B cell (primary cell): ENCODE data around the gene CCDC112. TPM values are rescaled to one million over a fixed set of nuclear protein-coding genes. Genes with fewer than 3 reads are reported as not detected.

Experiments used
- ATAC-seq: fragments of 200-7000 bp; cut with Tn5 transposase; one replicate; pipeline ENCODE4 v1.10.0; 2021; ENCODE audit warnings: low read depth, mild to moderate bottlenecking, moderate number of reproducible peaks, moderate library complexity
- CTCF ChIA-PET: fragments of 350-600 bp; sonication (Branson Sonifier 250); formaldehyde crosslinking; loops from one replicate; lab custom pipeline; 2021; ENCODE audit warnings: antibody characterized with exemption, inconsistent platforms; lab: Charles Lee
- POLR2A ChIA-PET: fragments of 350-600 bp; sonication (Branson Sonifier 250); formaldehyde crosslinking; loops from one replicate; lab custom pipeline; 2021; ENCODE audit warnings: antibody characterized with exemption; lab: Charles Lee
- DNase-seq: peaks from one replicate; pipeline ENCODE4 v3.0.0; 2013
- H2AFZ ChIP-seq: 2 replicates; pipeline ENCODE4 v1.6.1; 2012; ENCODE audit warnings: mild to moderate bottlenecking, low read depth, low read length; ENCODE audit not compliant: insufficient read depth, poor library complexity, severe bottlenecking
- H3K27ac ChIP-seq, 2 donors: 1 replicate in 1 of 2; 2 replicates in 1 of 2; pipeline ENCODE4 v1.5.1; 2012 to 2013; ENCODE audit warnings: low read length in 2 of 2, mild to moderate bottlenecking in 2 of 2, moderate library complexity in 1 of 2
- H3K27me3 ChIP-seq, 4 experiments: fragments of 200-600 bp in 1 of 4; sonication (generic) in 1 of 4; replicated peaks in 1 of 4; 1 replicate in 2 of 4; 2 replicates in 2 of 4; pipeline versions ENCODE4 v1.6.1 to v1.7.0; 2013 to 2016; ENCODE audit warnings: low read length in 3 of 4, mild to moderate bottlenecking in 2 of 4, mixed read lengths in 1 of 4, moderate library complexity in 1 of 4; ENCODE audit not compliant: insufficient read depth in 4 of 4, control insufficient read depth in 3 of 4; ENCODE audit errors: control extremely low read depth in 1 of 4
- H3K36me3 ChIP-seq, 2 experiments: replicated peaks in 1 of 2; 1 replicate in 1 of 2; 2 replicates in 1 of 2; pipeline versions ENCODE4 v1.6.1 to v1.7.1; 2013; ENCODE audit warnings: low read length in 1 of 2; ENCODE audit not compliant: insufficient read depth in 2 of 2, control insufficient read depth in 1 of 2; ENCODE audit errors: control extremely low read depth in 1 of 2, extremely low read depth in 1 of 2
- H3K4me1 ChIP-seq, 2 donors: fragments of 200-600 bp in 1 of 2; sonication (generic) in 1 of 2; 1 replicate in 1 of 2; 2 replicates in 1 of 2; pipeline versions ENCODE4 v1.5.1 to v1.6.1; 2013 to 2017; ENCODE audit warnings: low read length in 2 of 2; ENCODE audit not compliant: control insufficient read depth in 2 of 2, insufficient read depth in 2 of 2
- H3K4me2 ChIP-seq: replicated peaks from 2 replicates; pipeline ENCODE3; 2012; ENCODE audit warnings: mild to moderate bottlenecking, low read depth, low read length; ENCODE audit not compliant: poor library complexity, severe bottlenecking
- H3K4me3 ChIP-seq, 5 experiments: fragments of 200-600 bp in 1 of 5; sonication (generic) in 1 of 5; 1 replicate in 3 of 5; 2 replicates in 2 of 5; pipeline versions ENCODE4 v1.5.1 to v1.7.0; 2011 to 2016; ENCODE audit warnings: low read length in 4 of 5, mild to moderate bottlenecking in 4 of 5, low read depth in 2 of 5, control low read depth in 1 of 5, moderate library complexity in 1 of 5; ENCODE audit not compliant: insufficient read depth in 1 of 5; ENCODE audit errors: control extremely low read depth in 1 of 5, extremely low read depth in 1 of 5
- H3K79me2 ChIP-seq: fragments of 200-600 bp; sonication (generic); one replicate; pipeline ENCODE4 v1.6.0; 2016; ENCODE audit warnings: low read length; ENCODE audit not compliant: control insufficient read depth, insufficient read depth
- H3K9ac ChIP-seq: fragments of 200-600 bp; sonication (generic); 2 replicates; pipeline ENCODE4 v1.6.1; 2017; ENCODE audit warnings: mild to moderate bottlenecking, low read length, moderate library complexity
- H3K9me3 ChIP-seq, 3 donors: one replicate each; pipeline versions ENCODE4 v1.6.1 to v1.7.1; 2013; ENCODE audit warnings: low read length in 2 of 3; ENCODE audit not compliant: control insufficient read depth in 2 of 3, insufficient read depth in 1 of 3; ENCODE audit errors: control extremely low read depth in 1 of 3
- H4K20me1 ChIP-seq: 2 replicates; pipeline ENCODE4 v1.6.0; 2012; ENCODE audit warnings: mild to moderate bottlenecking, low read length; ENCODE audit not compliant: insufficient read depth, control insufficient read depth, poor library complexity, severe bottlenecking
- H3K27ac Mint-ChIP-seq: one replicate; pipeline ENCODE4 v1.8.0; 2021; ENCODE audit warnings: mixed read lengths
- H3K27me3 Mint-ChIP-seq: one replicate; pipeline ENCODE4 v1.8.0; 2021; ENCODE audit warnings: mixed read lengths
- H3K4me1 Mint-ChIP-seq: one replicate; pipeline ENCODE4 v1.8.0; 2021; ENCODE audit warnings: mixed read lengths
- H3K4me3 Mint-ChIP-seq: one replicate; pipeline ENCODE4 v1.8.0; 2021; ENCODE audit warnings: mixed read lengths
- H3K9me3 Mint-ChIP-seq: one replicate; pipeline ENCODE4 v1.8.0; 2022; ENCODE audit warnings: mixed read lengths; ENCODE audit not compliant: insufficient read depth
- EZH2 ChIP-seq: IDR thresholded peaks from 2 replicates; pipeline ENCODE4 v1.6.1; 2012; ENCODE audit warnings: borderline replicate concordance, low read depth, mild to moderate bottlenecking, moderate library complexity, low read length; ENCODE audit not compliant: insufficient read depth, poor library complexity, severe bottlenecking
- WGBS: methylation state at CpG from one replicate; pipeline ENCODE4 v1.1.5; 2013; ENCODE audit warnings: missing lambda C conversion rate; ENCODE audit not compliant: insufficient coverage; 5-methylcytosine and 5-hydroxymethylcytosine counted together
- intact Hi-C: fragments of 100-400 bp; cut with micrococcal nuclease; formaldehyde crosslinking; loops from one replicate; pipeline ENCODE4 v1.10.0; 2022
- polyA plus RNA-seq: library from polyadenylated mRNA; depleted of rRNA; stranded (reverse); fragments of >200 nt; gene quantifications from 2 replicates; pipeline ENCODE4 v1.2.3, GENCODE V29; 2012
- total RNA-seq, 2 donors: library from RNA; stranded (reverse); fragments of 120-200 nt in 1 of 2; gene quantifications; 1 replicate in 1 of 2; 2 replicates in 1 of 2; pipeline versions ENCODE4 v1.2.3 to v1.2.4, GENCODE V29; 2013 to 2022
- TF ChIP-seq, protein P1 (sequence below): fragments of 200-600 bp; IDR thresholded peaks from one replicate; pipeline ENCODE4 v1.8.0; 2022; ENCODE audit warnings: antibody characterized with exemption, mild to moderate bottlenecking

Gene CCDC112
- total and polyA plus RNA-seq, 2 donors (not counting 1 experiment from before 2014, with no cell fraction given), result 3.7 to 9.6 TPM

DNA sequence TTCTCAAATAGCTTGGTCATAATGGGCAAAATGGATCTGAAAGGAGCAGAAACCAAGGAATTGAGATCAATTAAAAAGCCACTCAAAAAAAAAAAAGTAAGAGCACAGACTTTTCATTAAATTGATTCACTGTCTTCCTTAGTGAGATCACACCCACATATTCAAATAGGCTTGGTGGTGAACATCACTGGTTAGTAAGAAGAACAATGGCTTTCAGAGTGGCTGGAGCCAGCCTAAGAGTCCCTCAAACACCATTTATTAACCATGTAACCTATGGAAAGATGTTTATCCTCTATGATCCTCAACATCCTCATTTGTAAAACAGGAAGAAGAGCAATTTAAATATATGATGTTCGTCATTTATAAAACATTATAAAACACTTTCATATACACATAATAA, 12.4 kb downstream of the CCDC112 start:
- TF ChIP-seq, protein P1, sequence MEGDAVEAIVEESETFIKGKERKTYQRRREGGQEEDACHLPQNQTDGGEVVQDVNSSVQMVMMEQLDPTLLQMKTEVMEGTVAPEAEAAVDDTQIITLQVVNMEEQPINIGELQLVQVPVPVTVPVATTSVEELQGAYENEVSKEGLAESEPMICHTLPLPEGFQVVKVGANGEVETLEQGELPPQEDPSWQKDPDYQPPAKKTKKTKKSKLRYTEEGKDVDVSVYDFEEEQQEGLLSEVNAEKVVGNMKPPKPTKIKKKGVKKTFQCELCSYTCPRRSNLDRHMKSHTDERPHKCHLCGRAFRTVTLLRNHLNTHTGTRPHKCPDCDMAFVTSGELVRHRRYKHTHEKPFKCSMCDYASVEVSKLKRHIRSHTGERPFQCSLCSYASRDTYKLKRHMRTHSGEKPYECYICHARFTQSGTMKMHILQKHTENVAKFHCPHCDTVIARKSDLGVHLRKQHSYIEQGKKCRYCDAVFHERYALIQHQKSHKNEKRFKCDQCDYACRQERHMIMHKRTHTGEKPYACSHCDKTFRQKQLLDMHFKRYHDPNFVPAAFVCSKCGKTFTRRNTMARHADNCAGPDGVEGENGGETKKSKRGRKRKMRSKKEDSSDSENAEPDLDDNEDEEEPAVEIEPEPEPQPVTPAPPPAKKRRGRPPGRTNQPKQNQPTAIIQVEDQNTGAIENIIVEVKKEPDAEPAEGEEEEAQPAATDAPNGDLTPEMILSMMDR, result no peak
- no peak for TF ChIP-seq EZH2
- Histone ChIP-seq H3K36me3 (no peaks in the 10 kb centered on the region), H3K4me2 (no peak overlapping the region), H3K27me3 (no peaks in the 10 kb centered on the region), H3K9me3 (no peaks in the 10 kb centered on the region), H3K27ac (no peak overlapping the region), H3K79me2 (peaks cover 20% of the 10 kb centered on the region), H2AFZ (no peak overlapping the region), H3K9ac (no peak overlapping the region), H3K4me3 (no peak overlapping the region), H4K20me1 (no peaks in the 10 kb centered on the region), H3K4me1 (no peaks in the 10 kb centered on the region)
- ChIA-PET POLR2A (no interaction called here), CTCF (interaction anchor here (0.6 kb wide), 1 partner anchor 97 kb away, joined by 4 read pairs; no protein-coding TSS in a partner anchor)
- no peaks in the 10 kb centered on the region for H3K9me3 Mint-ChIP-seq
- H3K27me3 Mint-ChIP-seq, result no peaks in the 10 kb centered on the region
- no CpG with 5 or more reads among the region's 1 CpG for WGBS
- no peak overlapping the region for H3K27ac Mint-ChIP-seq
- no peak for ATAC-seq
- no peak overlapping the region for H3K4me3 Mint-ChIP-seq
- intact Hi-C loops, result no loop called here
- no peak for DNase-seq
- peaks cover 11% of the 10 kb centered on the region for H3K4me1 Mint-ChIP-seq

DNA sequence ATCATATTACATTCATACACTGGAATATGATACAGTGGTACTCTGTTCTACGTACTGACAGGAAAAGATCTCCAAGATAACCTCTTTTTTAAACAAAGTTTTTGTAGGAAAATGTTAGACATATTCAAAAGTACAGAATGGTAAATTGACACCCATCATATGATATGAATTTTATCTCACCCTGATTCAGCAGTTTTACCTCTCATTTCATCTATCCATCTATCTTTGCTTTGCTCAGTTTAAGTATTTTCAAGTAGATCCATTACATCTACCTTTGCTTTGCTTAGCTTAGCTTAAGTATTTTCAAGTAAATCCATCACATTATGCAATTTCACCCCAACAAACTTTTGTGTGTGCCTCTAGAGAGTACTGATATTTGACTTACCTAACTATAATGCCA, 14.3 kb downstream of the CCDC112 start:
- H3K4me3 ChIP-seq, result no peak overlapping the region
- H3K27ac ChIP-seq, result no peak overlapping the region
- H3K4me2 ChIP-seq, result no peak overlapping the region
- Mint-ChIP-seq H3K4me1 (peaks cover 10% of the 10 kb centered on the region), H3K27me3 (no peaks in the 10 kb centered on the region), H3K27ac (no peak overlapping the region), H3K9me3 (no peaks in the 10 kb centered on the region), H3K4me3 (no peak overlapping the region)
- intact Hi-C loops, result no loop called here
- H3K36me3 ChIP-seq, result no peaks in the 10 kb centered on the region
- H3K27me3 ChIP-seq, result no peaks in the 10 kb centered on the region
- H3K4me1 ChIP-seq, result no peaks in the 10 kb centered on the region
- H4K20me1 ChIP-seq, result no peaks in the 10 kb centered on the region
- no CpG with 5 or more reads among the region's 1 CpG for WGBS
- no peak overlapping the region for H3K9ac ChIP-seq
- no peak for ATAC-seq
- no peaks in the 10 kb centered on the region for H3K9me3 ChIP-seq
- TF ChIP-seq EZH2, result no peak
- TF ChIP-seq, protein P1, result no peak
- no peak overlapping the region for H2AFZ ChIP-seq
- CTCF ChIA-PET, result no interaction called here
- POLR2A ChIA-PET, result no interaction called here
- no peak for DNase-seq
- H3K79me2 ChIP-seq, result peaks cover 13% of the 10 kb centered on the region
